Tongue (tissue), 2 donors: ENCODE results near the gene RND2. TPM values are rescaled to one million over a fixed set of nuclear protein-coding genes. Genes with fewer than 3 reads are reported as not detected.
"Not testable (repeated sequence)": the region's sequence is repeated elsewhere in the genome, so short reads cannot be mapped to it uniquely, and the experiment has no call there.

Source experiments
- DNase-seq: peaks from one replicate; pipeline ENCODE4 v3.0.0-alpha.2; 2015
- total RNA-seq: library from RNA; depleted of rRNA; stranded (reverse); fragments of >200 nt; gene quantifications from one replicate; pipeline ENCODE4 v1.2.3, GENCODE V29; 2014

The RND2 gene
- 0.92 TPM for total RNA-seq

- DNase-seq, result peak; percentile 97
Measured at GRCh38 chr17:43024407-43025289, at the start of gene RND2. Gene RND2, plus strand, starts transcription at chr17:43025231. Its CDS starts 117 bp downstream, at chr17:43025348.

- no peak for DNase-seq
Measured at GRCh38 chr17:42975265-42975664, 49.8 kb upstream of the RND2 start.

- DNase-seq, result not testable (repeated sequence)
Measured at GRCh38 chr17:42975701-42976100, 49.3 kb upstream of the RND2 start.

- DNase-seq, result peak; percentile 88
Measured at GRCh38 chr17:42979511-42980273, 45.3 kb upstream of the RND2 start, which contains the start of gene PTGES3L. Gene PTGES3L, minus strand, starts transcription at chr17:42980080. Its CDS starts 27 bp downstream, at chr17:42980053.

- DNase-seq, result peak; percentile 94
Measured at GRCh38 chr17:42980274-42980765, 44.7 kb upstream of the RND2 start, which contains the start of gene RUNDC1. Gene RUNDC1, plus strand, starts transcription at chr17:42980565. Its CDS starts 12 bp downstream, at chr17:42980577.

- DNase-seq, result peak; percentile 56
Measured at GRCh38 chr17:42980766-42981397, 44.1 kb upstream of the RND2 start.

GRCh38 chr17:42982266-42982665 is 42.8 kb upstream of the RND2 start:
- no peak for DNase-seq

- DNase-seq, result no peak
Measured at GRCh38 chr17:42985225-42985624, 39.8 kb upstream of the RND2 start.

- DNase-seq, result no peak
Measured at GRCh38 chr17:42989141-42989540, 35.9 kb upstream of the RND2 start.

GRCh38 chr17:42989726-42990652 is 35.0 kb upstream of the RND2 start:
- DNase-seq, result no peak

- DNase-seq, result no peak
Measured at GRCh38 chr17:42991471-42991870, 33.6 kb upstream of the RND2 start.

- no peak for DNase-seq
Measured at GRCh38 chr17:42992872-42993271, 32.2 kb upstream of the RND2 start.

- DNase-seq, result not testable (repeated sequence)
Measured at GRCh38 chr17:42993913-42994312, 31.1 kb upstream of the RND2 start.

GRCh38 chr17:42997390-42997983 is 27.5 kb upstream of the RND2 start:
- DNase-seq, result no peak

GRCh38 chr17:42997984-42998938 is 26.8 kb upstream of the RND2 start, which contains the start of gene RPL27:
Gene RPL27, plus strand, starts transcription at chr17:42998419. Its CDS starts 332 bp downstream, at chr17:42998751.
- DNase-seq, result peak; percentile 100

- no peak for DNase-seq
Measured at GRCh38 chr17:42999003-42999525, 26.0 kb upstream of the RND2 start.

GRCh38 chr17:43000894-43001293 is 24.1 kb upstream of the RND2 start:
- DNase-seq, result not testable (repeated sequence)

- no peak for DNase-seq
Measured at GRCh38 chr17:43003542-43004172, 21.4 kb upstream of the RND2 start.
